Cardiac muscle cell (in vitro differentiated cells and primary cell): Measurements from ENCODE around the gene SMCR8. TPM values are rescaled to one million over a fixed set of nuclear protein-coding genes. Genes with fewer than 3 reads are reported as not detected.
"Not testable (repeated sequence)": the region's sequence is repeated elsewhere in the genome, so short reads cannot be mapped to it uniquely, and the experiment has no call there.

Experiments used
- DNase-seq, 2 donors: peaks; one replicate each; pipeline versions ENCODE4 v3.0.0 to v3.0.0-alpha.2; 2010 to 2017; ENCODE audit warnings: low read depth in 1 of 2, low spot score in 1 of 2
- H3K27ac ChIP-seq: fragments of 200-600 bp; sonication (generic); 2 replicates; pipeline ENCODE4 v1.5.1; 2016
- H3K27me3 ChIP-seq: fragments of 200-600 bp; sonication (generic); 2 replicates; pipeline ENCODE4 v1.6.0; 2016; ENCODE audit warnings: control low read depth
- H3K36me3 ChIP-seq: fragments of 200-600 bp; sonication (generic); 2 replicates; pipeline ENCODE4 v1.5.1; 2016; ENCODE audit warnings: control low read depth
- H3K4me1 ChIP-seq: fragments of 200-600 bp; sonication (generic); 2 replicates; pipeline ENCODE4 v1.8.1; 2017; ENCODE audit warnings: low read depth, mild to moderate bottlenecking, mixed run types
- H3K4me3 ChIP-seq: fragments of 200-600 bp; sonication (generic); 2 replicates; pipeline ENCODE4 v1.5.1; 2016; ENCODE audit warnings: mild to moderate bottlenecking
- H3K9me3 ChIP-seq: fragments of 200-600 bp; sonication (generic); 2 replicates; pipeline ENCODE4 v1.5.1; 2017; ENCODE audit warnings: low read depth, mild to moderate bottlenecking, control low read depth
- CTCF ChIP-seq: IDR thresholded peaks from 2 replicates; pipeline ENCODE4 v1.5.1; 2012; ENCODE audit warnings: low read depth, mild to moderate bottlenecking, low read length
- polyA plus RNA-seq: library from polyadenylated mRNA; unstranded; fragments of >200 nt; fragmentation: Nextera tagmentation; extraction: Ambion mirVana; gene quantifications from 2 replicates; pipeline ENCODE4 v1.2.1, GENCODE V29; 2016
- total RNA-seq: library from RNA; depleted of rRNA; stranded (reverse); fragments of >200 nt; gene quantifications from 2 replicates; pipeline ENCODE4 v1.2.3, GENCODE V29; 2016

The SMCR8 gene
- total and polyA plus RNA-seq, 2 experiments from 2014 or later, result 3.9 to 11.3 TPM

GRCh38 chr17:18291718-18292540, 23.2 kb upstream of the SMCR8 start:
- no peak for TF ChIP-seq CTCF
- H3K4me1 ChIP-seq, result no peaks in the 10 kb centered on the region
- no peak overlapping the region for H3K27ac ChIP-seq
- DNase-seq, result no peak
- H3K27me3 ChIP-seq, result no peaks in the 10 kb centered on the region
- H3K36me3 ChIP-seq, result peaks cover 57% of the 10 kb centered on the region
- no peak overlapping the region for H3K4me3 ChIP-seq
- H3K9me3 ChIP-seq, result no peaks in the 10 kb centered on the region

GRCh38 chr17:18298061-18298460, 17.0 kb upstream of the SMCR8 start:
- H3K36me3 ChIP-seq, result peaks cover 38% of the 10 kb centered on the region
- H3K27me3 ChIP-seq, H3K9me3 ChIP-seq, H3K4me1 ChIP-seq, DNase-seq, H3K4me3 ChIP-seq, H3K27ac ChIP-seq: not testable (repeated sequence)

GRCh38 chr17:18300725-18301480, 14.2 kb upstream of the SMCR8 start:
- peaks cover 6% of the 10 kb centered on the region for H3K4me1 ChIP-seq
- no peak for TF ChIP-seq CTCF
- no peaks in the 10 kb centered on the region for H3K27me3 ChIP-seq
- no peak overlapping the region for H3K4me3 ChIP-seq
- DNase-seq, result no peak
- no peak overlapping the region for H3K27ac ChIP-seq
- H3K36me3 ChIP-seq, result peaks cover 56% of the 10 kb centered on the region
- no peaks in the 10 kb centered on the region for H3K9me3 ChIP-seq

GRCh38 chr17:18303206-18303605, 11.9 kb upstream of the SMCR8 start:
- Histone ChIP-seq H3K27ac (peak overlapping the region; percentile 67), H3K36me3 (peaks cover 67% of the 10 kb centered on the region)
- H3K4me1 ChIP-seq, DNase-seq, H3K9me3 ChIP-seq, H3K27me3 ChIP-seq, H3K4me3 ChIP-seq: not testable (repeated sequence)

- Histone ChIP-seq H3K27ac (no peak overlapping the region), H3K4me3 (no peak overlapping the region), H3K27me3 (no peaks in the 10 kb centered on the region), H3K36me3 (peaks cover 39% of the 10 kb centered on the region), H3K9me3 (no peaks in the 10 kb centered on the region), H3K4me1 (peaks cover 11% of the 10 kb centered on the region)
- no peak for TF ChIP-seq CTCF
- DNase-seq, result no peak
Measured at GRCh38 chr17:18309202-18309601, 5.9 kb upstream of the SMCR8 start.

- no peaks in the 10 kb centered on the region for H3K9me3 ChIP-seq
- peak; percentile 15 to 29 for DNase-seq
- peaks cover 19% of the 10 kb centered on the region for H3K4me1 ChIP-seq
- TF ChIP-seq CTCF, result no peak
- H3K27ac ChIP-seq, result peak overlapping the region; percentile 99
- H3K4me3 ChIP-seq, result peak overlapping the region; percentile 85
- no peaks in the 10 kb centered on the region for H3K27me3 ChIP-seq
- H3K36me3 ChIP-seq, result peaks cover 4% of the 10 kb centered on the region
Measured at GRCh38 chr17:18314059-18314730, 898 bp upstream of the SMCR8 start.
